AG04450 (cell line): ENCODE measurements around the gene FARP2. TPM values are rescaled to one million over a fixed set of nuclear protein-coding genes. Genes with fewer than 3 reads are reported as not detected.
"Not testable (repeated sequence)": the region's sequence is repeated elsewhere in the genome, so short reads cannot be mapped to it uniquely, and the experiment has no call there.

Experiments
- CTCF ChIA-PET: fragments of 300-600, 350-600 bp; formaldehyde crosslinking; extraction: SDS; loops from one replicate; lab custom pipeline; 2022; ENCODE audit warnings: antibody characterized with exemption, inconsistent platforms; lab: Charles Lee
- POLR2A ChIA-PET: fragments of 350-600 bp; formaldehyde crosslinking; extraction: SDS; loops from one replicate; lab custom pipeline; 2021; ENCODE audit warnings: antibody characterized with exemption, inconsistent platforms; lab: Yijun Ruan, JAX
- DNase-seq: peaks from one replicate; pipeline ENCODE4 v3.0.0-alpha.2; 2011; ENCODE audit warnings: low read depth, low spot score
- H3K27ac ChIP-seq: one replicate; pipeline ENCODE4 v1.5.1; 2012; ENCODE audit warnings: low read depth, low read length, control low read depth
- H3K27me3 ChIP-seq: one replicate; pipeline ENCODE4 v1.6.0; 2012; ENCODE audit warnings: low read length; ENCODE audit not compliant: control insufficient read depth, insufficient read depth
- H3K4me3 ChIP-seq: 2 replicates; pipeline ENCODE4 v1.5.1; 2011; ENCODE audit warnings: mild to moderate bottlenecking, low read depth, low read length, control low read depth
- H3K9me3 ChIP-seq: 2 replicates; pipeline ENCODE4 v1.5.1; 2012; ENCODE audit warnings: low read length; ENCODE audit not compliant: control insufficient read depth, insufficient read depth
- polyA plus RNA-seq: library from polyadenylated mRNA; depleted of rRNA; stranded (reverse); fragments of >200 nt; gene quantifications from 2 replicates; pipeline ENCODE4 v1.2.3, GENCODE V29; 2011
- TF ChIP-seq, protein P1 (sequence below): IDR thresholded peaks from 2 replicates; pipeline ENCODE4 v1.5.1; 2011; ENCODE audit warnings: low read depth, low read length, control low read depth, inconsistent platforms

Gene FARP2
- polyA plus RNA-seq, 1 experiment: 25.4 TPM

DNA sequence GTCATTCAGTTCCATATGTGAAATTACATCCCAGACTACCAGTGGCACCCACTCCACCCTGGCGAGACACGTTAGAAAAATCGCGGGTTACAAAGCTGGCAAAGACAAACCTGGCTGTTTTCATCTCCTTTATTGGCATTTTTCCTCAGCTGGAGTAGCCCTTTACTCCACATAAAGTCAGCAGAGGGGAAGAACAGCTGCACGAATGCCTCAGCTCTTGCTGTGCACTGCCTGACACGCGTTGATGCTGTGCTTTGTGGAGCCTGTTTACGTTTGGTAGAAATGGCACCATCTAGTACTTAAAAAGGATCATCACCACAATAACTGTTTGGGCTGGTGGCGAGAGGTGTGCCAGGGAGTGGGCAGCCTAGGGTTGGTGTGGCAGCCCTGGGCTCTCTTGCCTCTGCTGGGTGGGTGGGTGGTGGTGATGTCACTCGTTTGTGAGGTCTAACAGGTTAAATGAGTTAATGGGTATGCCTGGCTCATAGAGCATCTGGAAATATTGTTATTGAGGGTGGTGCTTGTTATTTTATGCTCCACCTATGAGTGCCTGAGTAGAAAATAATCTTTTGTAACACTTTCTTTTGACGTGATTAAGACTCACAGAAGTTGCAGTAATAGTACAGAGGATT lies 16.4 kb downstream of the FARP2 start:
- Histone ChIP-seq H3K4me3 (no peak overlapping the region), H3K27ac (no peak overlapping the region), H3K27me3 (no peaks in the 10 kb centered on the region), H3K9me3 (peaks cover 2% of the 10 kb centered on the region; the same call in 1 of the 2 replicates)
- DNase-seq: no peak
- TF ChIP-seq, protein P1, sequence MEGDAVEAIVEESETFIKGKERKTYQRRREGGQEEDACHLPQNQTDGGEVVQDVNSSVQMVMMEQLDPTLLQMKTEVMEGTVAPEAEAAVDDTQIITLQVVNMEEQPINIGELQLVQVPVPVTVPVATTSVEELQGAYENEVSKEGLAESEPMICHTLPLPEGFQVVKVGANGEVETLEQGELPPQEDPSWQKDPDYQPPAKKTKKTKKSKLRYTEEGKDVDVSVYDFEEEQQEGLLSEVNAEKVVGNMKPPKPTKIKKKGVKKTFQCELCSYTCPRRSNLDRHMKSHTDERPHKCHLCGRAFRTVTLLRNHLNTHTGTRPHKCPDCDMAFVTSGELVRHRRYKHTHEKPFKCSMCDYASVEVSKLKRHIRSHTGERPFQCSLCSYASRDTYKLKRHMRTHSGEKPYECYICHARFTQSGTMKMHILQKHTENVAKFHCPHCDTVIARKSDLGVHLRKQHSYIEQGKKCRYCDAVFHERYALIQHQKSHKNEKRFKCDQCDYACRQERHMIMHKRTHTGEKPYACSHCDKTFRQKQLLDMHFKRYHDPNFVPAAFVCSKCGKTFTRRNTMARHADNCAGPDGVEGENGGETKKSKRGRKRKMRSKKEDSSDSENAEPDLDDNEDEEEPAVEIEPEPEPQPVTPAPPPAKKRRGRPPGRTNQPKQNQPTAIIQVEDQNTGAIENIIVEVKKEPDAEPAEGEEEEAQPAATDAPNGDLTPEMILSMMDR: no peak
- ChIA-PET CTCF (no interaction called here), POLR2A (interaction anchor here (0.9 to 1.3 kb wide), 2 partner anchors 16 to 69 kb away, joined by 3 read pairs; partner anchors contain the start of gene FARP2)

- TF ChIP-seq, protein P1: no peak
- peaks cover 2% of the 10 kb centered on the region; the same call in 1 of the 2 replicates for H3K9me3 ChIP-seq
- no peak overlapping the region for H3K4me3 ChIP-seq
- H3K27me3 ChIP-seq: no peaks in the 10 kb centered on the region
- ChIA-PET POLR2A (no interaction called here), CTCF (no interaction called here)
- DNase-seq: no peak
- no peak overlapping the region for H3K27ac ChIP-seq
Observed at GRCh38 chr2:241373446-241373845, 17.4 kb downstream of the FARP2 start.

GRCh38 chr2:241373906-241374305 lies 17.8 kb downstream of the FARP2 start:
- DNase-seq, H3K27me3 ChIP-seq, H3K27ac ChIP-seq, H3K9me3 ChIP-seq, POLR2A ChIA-PET, H3K4me3 ChIP-seq: not testable (repeated sequence)
- CTCF ChIA-PET: interaction anchor here (0.9 kb wide), 2 partner anchors 15 to 292 kb away, joined by 3 read pairs; no protein-coding TSS in a partner anchor

DNA sequence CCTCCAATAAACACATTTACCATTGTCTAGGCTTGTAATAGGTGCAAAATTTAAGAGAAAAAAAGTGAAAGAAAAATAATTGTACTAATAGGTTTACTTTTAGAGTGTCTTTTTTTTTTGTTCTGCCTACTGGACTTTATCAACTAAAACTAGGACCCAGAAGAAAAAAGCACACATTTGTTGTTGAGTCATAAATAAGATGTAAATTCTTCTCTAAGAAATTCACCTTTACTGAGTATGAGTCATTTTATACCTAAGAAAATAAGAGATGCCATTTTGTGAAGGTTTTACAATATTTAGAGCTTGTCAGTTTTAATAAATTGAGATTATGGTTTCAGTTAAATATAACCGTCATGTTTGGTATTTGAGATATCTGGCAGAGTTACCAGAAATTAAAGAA lies 19.2 kb downstream of the FARP2 start:
- POLR2A ChIA-PET: no interaction called here
- TF ChIP-seq, protein P1: no peak
- H3K9me3 ChIP-seq: peaks cover 2% of the 10 kb centered on the region; the same call in 1 of the 2 replicates
- no peak overlapping the region for H3K27ac ChIP-seq
- CTCF ChIA-PET: interaction anchor here (1.2 kb wide), 1 partner anchor 28 kb away, joined by 3 read pairs; no protein-coding TSS in a partner anchor
- H3K4me3 ChIP-seq: no peak overlapping the region
- H3K27me3 ChIP-seq: no peaks in the 10 kb centered on the region
- no peak for DNase-seq

DNA sequence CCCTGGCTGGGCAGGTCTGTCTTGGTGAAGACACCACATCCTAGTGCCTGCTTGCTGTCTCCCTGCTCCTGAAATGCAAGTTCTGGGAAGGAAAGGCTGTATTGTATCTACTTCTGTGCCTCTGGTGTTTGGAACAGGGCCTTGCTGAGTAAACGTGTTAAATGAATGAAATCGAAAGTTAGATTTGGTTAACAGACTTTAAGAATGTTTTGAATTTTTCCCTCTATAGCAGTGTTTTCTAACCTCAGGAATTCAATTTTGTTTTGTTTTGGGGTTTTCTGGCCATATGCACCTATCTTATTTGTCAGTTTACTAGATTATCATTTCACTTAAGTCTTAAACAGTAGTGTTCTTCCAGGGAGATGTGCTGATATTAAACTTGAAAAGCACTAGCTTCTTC lies 20.7 kb downstream of the FARP2 start:
- H3K4me3 ChIP-seq: no peak overlapping the region
- H3K9me3 ChIP-seq: peaks cover 2% of the 10 kb centered on the region; the same call in 1 of the 2 replicates
- no peak overlapping the region for H3K27ac ChIP-seq
- ChIA-PET CTCF (no interaction called here), POLR2A (no interaction called here)
- DNase-seq: no peak
- TF ChIP-seq, protein P1: no peak
- H3K27me3 ChIP-seq: no peaks in the 10 kb centered on the region
